HG02885 (cell line): ENCODE measurements around the gene INSRR.

Source experiments
- ATAC-seq: cut with Tn5 transposase; IDR thresholded peaks from one replicate; pipeline ENCODE4 v1.9.1; 2021; ENCODE audit warnings: mild to moderate bottlenecking; ENCODE audit not compliant: unreplicated experiment, poor library complexity

INSRR gene

DNA sequence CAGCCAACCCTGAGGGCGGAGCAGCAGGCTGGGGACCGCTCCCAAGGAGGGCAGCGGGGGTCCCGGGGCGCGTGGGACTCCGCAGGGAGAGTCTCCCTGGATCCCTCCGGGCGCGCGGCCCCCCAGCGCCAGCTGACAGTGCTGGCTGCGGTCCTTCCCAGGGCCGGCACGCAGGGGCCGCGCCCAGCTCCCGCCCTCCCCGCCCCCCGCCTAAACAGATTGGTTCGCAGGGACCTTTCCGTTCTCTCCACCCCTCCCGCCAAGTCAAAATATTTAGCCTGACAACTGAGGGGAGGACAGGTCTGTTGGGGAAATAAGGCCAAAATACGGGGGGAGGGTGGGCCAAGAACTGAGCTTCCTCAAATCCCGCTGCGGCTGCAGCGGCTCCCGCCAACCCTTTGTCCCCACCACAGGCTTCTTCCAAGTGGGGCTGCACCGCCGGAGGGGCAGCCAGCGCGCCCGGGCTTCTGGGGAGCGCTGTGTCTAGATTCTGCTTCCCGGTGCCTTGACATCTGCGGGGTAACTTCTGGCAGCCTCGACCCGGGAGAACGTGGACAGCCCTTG, at the start of gene INSRR:
TSS of gene INSRR (minus strand) at position 159 of the 564 bp plus-strand sequence. CDS start 496 bp downstream, outside the sequence.
- no peak for ATAC-seq

DNA sequence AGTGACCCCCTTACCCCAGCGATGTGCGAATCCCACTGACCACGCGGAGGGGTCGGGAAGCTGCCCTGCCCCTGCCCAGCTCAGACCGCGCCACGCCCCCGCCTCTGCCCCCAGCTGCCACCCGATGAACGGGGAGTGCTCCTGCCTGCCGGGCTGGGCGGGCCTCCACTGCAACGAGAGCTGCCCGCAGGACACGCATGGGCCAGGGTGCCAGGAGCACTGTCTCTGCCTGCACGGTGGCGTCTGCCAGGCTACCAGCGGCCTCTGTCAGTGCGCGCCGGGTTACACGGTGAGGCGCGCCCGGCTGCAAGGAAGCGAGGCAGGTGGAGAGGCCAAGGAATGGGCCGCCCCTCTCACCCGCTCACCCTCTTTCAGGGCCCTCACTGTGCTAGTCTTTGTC, 49.6 kb upstream of the INSRR start:
- ATAC-seq = no peak

DNA sequence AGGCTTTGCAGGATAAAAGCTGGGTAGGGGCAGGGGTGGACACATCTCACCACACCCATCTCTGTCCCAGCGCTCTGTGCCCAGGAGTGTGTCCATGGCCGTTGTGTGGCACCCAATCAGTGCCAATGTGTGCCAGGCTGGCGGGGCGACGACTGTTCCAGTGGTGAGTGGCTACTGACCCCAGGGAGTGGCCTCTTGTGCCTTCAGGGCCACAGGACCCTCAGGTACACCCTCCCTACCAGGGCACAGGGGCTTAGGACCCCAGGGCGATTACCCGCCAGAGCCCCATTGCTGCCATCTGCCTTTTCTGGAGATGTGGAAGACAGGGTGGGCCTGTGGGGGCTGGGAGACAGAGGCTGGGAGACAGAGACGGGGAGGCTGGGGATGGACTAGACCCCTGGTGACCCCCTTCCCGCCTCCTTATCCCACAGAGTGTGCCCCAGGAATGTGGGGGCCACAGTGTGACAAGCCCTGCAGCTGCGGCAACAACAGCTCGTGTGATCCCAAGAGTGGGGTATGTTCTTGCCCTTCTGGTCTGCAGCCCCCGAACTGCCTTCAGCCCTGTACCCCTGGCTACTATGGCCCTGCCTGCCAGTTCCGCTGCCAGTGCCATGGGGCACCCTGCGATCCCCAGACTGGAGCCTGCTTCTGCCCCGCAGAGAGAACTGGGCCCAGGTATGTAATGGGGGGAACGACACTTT, 47.4 kb upstream of the INSRR start:
- ATAC-seq = no peak

DNA sequence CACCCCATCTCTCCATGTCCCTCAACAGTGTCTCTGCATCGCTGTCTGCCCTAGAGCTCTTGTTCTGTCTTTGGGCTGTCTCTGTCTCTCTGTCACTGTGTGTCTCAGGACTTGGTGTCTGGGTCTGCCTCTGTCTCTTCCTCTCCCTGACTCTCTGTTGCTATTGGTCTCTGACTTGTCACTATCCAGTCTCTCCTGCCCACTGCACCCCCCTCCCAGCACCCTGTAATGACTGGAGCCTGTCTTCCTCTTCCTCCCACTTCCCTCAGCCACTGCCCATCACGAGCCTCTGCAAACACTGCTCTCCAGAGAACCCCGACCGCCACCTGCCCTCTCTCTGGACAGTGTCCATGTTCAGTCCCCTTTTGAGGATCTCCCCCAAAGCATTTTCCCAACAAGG, 46.7 kb upstream of the INSRR start:
- ATAC-seq = no peak

DNA sequence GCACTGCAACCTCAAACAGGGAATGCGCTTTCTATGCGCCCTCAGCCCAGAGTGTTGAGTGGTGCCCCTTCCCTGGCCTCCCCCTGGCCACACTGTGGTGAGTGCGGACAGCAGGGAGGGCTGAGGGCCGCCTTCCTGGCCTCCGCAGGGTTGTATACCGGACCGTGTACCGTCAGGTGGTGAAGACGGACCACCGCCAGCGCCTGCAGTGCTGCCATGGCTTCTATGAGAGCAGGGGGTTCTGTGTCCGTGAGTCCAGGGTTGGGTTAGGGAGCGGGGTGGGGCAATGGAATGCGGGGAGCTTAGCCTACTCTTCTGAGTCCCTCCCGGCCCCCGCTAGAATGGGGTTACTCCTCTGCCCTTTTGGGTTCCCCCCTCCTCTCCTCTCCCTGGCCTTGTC, 46.3 kb upstream of the INSRR start:
- no peak for ATAC-seq

DNA sequence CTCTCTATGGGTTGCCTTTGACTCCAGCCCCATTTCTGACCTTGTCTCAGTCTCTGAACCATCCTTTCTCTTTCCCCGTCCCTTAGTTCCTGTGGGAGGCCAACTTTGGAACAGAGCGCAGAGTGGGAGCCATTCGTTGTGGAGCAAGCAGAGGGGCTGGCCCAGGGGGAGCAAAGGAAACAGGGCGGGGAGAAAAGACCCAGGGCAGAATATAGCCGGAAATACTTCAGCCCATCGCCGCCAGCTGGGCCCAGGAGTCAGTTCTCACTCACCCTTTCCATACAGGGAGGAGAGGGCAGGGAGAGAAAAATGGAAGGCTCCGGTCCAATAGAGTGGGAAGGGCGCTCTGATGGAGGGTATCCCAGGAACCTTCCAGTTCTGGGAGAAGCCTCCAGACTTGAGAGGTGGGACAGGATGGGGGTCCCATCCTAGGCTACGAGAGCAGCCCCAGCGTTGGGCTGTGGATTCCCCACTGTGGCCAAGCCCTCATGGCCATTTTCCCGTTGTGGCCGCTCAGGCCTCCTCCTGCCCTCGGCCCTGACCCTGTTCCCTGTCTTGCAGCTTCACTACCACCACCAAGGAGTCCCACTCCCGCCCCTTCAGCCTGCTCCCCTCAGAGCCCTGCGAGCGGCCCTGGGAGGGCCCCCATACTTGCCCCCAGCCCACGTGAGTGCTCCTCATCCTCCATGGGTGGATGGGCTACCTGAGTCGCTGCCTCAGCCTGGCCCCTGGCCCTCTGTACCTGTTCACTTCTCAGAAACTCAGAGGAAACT, 45.5 kb upstream of the INSRR start:
- no peak for ATAC-seq

DNA sequence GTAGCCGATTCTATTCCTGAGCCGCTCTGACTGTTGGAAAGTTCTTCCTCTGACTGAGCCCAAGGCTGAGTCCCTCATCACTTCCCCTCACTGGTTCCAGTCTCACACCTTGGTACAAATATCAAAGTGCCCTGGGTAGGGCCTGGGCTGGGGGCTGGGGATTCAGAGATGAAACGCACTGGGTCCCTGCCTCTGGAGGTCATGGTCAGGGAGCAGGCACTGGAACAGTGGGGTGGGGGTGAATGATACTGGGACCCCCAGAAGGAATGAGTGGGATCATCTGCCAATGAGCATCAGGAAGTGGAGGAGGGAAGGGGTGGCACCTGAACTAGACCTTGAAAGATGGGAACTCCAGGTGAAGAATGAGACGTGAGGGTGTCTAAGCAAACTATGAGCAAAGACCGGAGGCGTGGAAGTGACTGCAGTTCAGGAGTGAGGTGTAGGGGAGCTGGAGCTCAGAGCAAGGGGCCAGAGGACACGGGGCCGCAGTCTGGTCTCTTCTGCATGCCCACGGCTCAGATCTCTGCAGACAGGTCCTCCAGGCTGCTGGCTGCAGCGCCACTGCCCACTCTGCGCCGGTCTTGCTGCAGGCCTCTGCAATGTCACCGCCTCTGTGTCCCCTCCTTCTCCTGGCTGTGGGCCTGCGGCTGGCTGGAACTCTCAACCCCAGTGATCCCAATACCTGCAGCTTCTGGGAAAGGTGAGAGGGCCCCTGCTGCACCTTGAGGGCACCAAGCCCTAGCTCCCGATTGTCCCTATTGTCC, 44.6 kb upstream of the INSRR start:
- ATAC-seq = no peak

DNA sequence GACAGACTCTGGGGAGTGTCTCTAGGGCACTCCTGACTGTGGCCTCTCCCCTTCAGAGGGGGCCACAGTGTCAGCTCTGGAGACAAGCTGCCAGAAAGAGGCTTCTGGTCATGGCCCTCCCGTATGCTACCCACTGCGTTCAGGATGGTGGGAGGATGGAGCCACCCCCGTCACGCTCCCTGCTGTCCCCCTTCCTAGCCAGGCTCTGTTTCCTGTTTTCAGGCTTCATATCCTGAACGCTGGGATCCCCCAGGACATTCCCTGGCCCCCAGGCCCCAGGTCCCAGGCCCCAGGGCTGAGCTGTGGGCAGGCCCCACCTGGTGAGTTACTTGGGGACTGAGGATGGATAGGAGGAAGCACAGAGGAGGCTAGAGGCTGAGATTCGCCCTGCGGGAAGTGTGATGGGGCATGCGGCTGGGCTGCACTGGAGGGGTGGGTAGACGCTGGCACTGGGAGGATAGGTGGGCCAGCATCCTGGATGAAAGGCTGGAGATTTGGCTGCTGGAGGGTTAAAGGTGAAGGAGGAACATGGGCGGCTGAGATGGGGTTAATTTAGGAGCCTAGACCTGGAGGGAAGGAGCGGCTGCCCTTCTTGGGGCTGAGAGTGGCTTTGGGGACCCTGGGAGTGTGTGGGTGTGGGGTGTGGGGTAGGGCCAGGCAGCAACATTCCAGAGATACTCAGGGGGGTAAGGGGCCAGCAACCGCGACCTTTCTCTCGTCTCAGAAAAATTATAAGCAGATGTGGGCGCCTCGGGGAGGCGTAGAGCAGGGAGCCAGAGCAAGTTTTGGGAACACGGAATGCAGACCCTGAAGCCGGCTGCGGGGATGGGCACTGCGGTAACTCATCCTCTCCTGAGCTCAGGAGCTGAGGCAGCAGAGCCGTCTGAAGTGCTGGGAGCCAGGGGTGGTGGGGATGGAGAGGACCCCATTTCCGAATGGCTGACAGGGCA, 43.3 kb upstream of the INSRR start:
- no peak for ATAC-seq

DNA sequence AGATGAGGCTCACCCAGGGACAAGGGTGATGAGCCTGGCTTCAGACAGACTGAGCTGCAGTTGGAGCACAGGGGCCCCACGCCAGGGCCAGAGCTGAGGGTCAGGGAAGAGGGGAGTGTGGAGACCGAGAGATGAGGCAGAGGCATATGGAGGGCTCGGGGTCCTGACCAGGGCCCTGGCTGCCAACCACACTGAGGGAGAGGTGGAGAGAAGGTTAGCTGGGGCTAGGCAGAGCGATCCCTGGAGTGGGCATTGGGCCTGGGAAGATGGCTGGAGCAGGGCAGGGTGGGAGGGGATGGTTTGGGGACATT, 42.6 kb upstream of the INSRR start:
- no peak for ATAC-seq

DNA sequence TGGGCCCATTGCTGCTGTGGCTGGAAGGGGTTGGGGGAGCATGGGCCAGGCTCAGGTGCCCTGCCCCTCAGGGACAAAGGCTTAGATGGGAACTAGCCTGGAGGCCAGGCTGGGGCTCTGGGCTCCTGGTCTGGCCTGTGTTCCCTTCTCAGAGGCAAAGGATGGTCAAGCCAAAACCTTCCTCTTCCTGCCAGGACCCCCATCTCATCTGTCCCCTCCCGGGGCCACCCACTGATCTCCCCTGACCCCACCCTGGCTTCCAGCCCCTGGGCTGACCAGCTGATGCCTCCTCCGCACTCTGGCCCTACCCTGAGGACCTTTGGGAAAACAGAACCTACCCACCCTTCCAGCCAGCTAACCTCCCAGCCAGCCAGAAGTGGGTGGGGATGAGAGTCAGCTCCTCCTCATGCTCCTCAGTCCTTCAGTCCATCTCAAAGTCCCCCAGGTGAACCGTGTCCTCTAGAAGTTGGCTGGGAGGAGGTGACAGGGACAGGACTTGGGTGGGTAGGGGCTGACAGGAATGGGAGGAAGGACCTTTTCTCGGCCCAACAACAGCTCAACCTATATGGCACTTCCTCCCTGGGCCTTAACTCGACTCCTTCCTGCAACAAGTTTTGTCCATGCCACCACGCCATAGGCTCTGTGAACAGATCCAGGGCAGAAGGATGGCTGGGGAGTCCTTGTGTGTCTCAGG, 42.1 kb upstream of the INSRR start:
- no peak for ATAC-seq

DNA sequence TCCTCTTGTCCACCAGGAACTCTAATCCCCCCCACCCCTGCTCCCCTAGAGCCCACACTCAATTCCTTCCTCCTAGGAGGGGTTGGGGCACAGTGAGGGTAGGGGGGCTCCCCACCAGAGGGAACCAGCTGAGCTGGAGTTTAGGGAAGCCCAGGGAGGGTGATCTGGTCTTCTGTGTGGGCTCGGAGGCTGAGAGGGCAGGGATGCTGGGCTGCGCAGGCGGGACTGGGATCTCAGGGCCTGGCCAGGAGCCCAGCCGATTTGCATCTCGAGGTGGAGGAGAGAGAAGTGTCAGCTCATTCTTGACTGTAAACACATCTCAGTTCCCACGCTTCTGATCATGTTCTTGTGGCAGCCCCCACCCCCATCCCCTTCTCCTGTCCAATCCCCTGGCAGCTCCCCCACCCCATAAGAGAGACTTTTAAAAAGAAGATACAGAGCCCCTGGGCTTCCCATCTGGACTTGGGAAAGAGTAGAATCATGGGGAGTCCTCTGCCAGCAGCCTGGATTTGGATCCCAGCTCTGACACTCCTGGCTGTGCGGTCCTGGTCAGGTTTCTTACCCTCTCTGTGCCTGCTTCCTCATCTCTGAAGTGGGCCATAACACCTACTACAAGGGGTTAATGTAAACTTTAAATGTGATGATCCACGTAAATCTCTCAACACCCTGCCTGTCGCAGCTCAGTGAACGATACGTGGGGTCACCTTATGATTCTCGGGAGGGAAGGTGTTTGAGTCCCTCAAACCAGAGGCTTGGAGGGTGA, 41.2 kb upstream of the INSRR start:
- no peak for ATAC-seq

DNA sequence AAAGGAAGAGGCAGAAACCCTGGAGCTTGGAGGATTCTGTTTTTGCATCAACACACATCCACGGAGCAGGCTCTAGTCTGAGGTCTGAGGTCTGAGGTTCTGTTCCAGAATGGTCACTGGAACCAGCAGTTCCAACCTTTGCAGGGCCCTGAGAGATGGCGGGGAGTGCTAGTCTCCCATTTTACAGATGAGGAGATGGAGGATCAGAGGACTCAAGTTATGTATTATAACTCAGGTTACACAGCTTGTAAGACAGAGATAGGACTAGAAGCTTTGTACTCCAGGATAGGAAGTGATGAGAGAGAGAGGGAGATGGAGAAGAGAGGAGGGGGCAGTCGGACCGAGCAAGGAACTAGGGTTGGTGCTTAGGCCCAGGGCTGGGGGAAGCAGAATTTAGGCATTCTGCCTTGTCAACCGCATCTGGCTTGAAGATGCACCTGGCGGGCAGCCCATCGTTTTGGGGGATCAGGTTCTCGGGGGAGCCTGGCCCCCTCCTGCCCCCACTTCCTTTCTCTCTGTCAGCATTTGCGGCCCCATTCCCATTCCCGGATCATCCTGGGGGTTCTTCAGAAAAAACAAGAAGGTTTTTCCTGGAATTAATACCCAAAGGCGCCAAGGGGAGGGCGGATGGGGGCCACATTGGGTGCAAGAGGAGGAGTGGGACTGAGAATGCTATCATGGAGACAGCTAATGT, 40.2 kb upstream of the INSRR start:
- ATAC-seq = no peak

DNA sequence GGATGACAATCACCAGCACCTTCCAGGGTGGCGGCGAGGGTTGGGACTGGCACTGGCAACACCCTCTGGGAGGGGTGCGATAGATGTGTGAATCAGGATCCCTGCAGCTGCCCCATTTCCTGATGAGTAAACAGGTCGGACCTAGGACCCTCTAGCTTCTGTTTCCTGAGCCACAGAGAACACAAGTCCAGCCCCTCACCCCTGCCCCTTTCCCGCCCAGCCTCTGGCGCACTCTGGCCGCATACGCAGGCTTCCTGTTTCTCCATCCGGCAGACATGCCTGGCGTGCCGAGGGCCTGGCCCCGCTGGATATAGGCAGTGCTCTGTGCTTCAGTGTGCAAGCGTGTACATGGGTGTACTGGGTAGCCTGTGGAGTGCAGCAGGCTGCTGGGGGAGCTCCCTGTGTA, 39.2 kb upstream of the INSRR start:
- ATAC-seq = no peak

DNA sequence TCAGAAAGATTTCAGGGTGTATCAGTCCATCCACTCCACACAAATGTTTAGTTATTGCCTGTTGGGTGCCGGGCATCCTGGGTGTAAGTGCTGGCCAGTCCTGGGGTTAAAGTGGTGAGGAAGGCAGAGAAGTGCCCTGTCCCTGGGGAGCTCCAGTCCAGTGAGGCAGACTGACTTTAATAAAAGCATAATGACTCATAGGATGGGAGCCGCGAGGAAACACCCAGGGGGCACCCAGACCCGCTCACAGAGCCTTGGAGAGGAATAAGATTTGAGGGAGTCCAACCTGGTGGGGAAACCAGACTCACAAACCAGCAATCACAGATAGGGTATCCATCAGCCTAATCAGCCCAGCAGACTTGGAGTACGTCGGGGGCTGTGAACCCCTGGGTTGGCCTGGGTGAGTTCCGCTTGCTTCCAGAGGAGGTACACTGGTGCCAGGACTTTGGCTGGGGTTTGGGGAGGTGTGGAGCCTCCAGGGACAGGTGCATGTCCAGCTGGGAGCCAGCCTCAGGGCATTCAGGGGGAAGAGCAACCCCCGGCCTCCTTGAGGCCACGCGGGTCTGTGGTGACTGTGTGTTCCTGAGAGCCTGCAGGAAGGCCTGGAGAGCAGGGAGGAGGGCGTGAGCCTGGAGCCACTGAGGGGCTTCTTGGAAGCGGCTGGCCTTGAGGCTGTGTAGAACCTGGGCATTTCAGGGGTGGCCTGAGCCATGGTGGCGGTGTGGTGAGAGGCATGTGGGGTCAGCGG, 38.3 kb upstream of the INSRR start:
- ATAC-seq = no peak

DNA sequence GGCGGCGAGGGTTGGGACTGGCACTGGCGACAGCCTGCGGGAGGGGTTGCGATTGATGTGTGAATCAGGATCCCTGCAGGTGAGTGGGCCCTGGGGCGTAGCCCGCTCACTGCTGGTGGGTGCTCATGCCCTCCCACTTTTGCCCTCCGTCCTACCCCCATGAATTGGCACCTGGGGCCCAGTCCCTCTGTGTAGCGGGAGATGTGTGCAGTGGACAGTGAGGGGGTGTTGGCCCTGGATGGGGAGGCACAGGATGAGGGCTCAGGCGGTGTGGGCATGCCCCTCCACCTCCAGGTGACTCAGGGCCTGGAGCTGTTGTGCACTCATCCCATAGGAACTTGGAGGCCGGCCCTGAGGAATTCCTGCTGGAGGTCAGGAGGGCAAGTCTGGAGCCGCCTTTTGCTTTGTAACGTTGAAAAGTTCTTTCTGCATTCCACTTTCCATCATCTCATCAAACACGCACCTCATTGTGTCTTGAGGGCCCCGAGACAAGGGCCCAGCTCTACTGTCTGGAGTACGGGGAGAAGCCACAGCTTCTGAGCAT, 37.6 kb upstream of the INSRR start:
- ATAC-seq = no peak

DNA sequence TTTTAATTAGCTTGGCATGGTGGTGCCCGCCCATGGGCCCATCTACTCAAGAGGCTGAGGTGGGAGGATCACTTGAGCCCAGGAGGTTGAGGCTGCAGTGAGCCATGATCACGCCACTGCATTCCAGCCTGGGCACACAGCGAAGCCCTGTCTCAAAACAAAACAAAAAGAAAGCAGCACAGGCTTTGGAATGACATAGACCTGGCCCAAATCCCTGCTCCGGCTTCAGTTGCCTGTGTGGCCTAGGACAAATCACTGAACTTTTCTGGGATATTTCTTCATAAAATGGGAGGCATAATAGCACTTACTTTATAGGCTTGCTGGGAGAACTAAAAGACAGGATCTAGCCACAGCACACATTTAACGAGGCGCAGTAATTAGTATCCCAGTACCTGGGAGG, 37.0 kb upstream of the INSRR start:
- no peak for ATAC-seq

DNA sequence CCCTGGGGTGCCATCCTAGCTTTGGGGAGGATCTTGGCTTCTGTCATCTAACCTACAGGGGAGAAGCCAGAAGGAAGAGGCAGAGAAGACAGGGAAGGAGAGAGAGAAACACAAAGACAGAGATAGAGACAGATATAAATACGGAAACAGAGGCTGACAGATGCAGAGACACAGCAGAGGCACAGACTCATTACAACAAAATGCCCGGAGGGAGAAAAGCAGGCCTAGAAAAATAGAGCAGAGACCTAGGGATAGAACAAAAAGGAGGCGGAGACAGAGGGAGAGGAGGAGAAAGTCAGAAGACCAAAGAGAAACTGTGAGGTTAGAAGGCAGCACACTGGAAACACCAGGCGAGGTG, 36.5 kb upstream of the INSRR start:
- no peak for ATAC-seq
